HG03039 (cell line): Measurements from ENCODE around the gene SYNE2.

Experiments used
- ATAC-seq: cut with Tn5 transposase; IDR thresholded peaks from one replicate; pipeline ENCODE4 v1.9.1; 2021; ENCODE audit warnings: mild to moderate bottlenecking, moderate library complexity; ENCODE audit not compliant: unreplicated experiment

SYNE2 gene

GRCh38 chr14:63908667-63909264, 56.0 kb downstream of the SYNE2 start:
- ATAC-seq = no peak

GRCh38 chr14:63909984-63910383, 57.2 kb downstream of the SYNE2 start:
- ATAC-seq = no peak

GRCh38 chr14:63910583-63911363, 58.0 kb downstream of the SYNE2 start:
- no peak for ATAC-seq

GRCh38 chr14:63911404-63911803, 58.6 kb downstream of the SYNE2 start:
- no peak for ATAC-seq

GRCh38 chr14:63912286-63912685, 59.5 kb downstream of the SYNE2 start:
- ATAC-seq = no peak

GRCh38 chr14:63918411-63918810, 65.6 kb downstream of the SYNE2 start:
- no peak for ATAC-seq

GRCh38 chr14:63922696-63923421, 70.1 kb downstream of the SYNE2 start:
- ATAC-seq = no peak

- no peak for ATAC-seq
Observed at GRCh38 chr14:63923422-63923752, 70.6 kb downstream of the SYNE2 start.

- ATAC-seq = no peak
Observed at GRCh38 chr14:63924375-63924774, 71.6 kb downstream of the SYNE2 start.

- ATAC-seq = no peak
Observed at GRCh38 chr14:63926641-63927040, 73.8 kb downstream of the SYNE2 start.

GRCh38 chr14:63928744-63929174, 76.0 kb downstream of the SYNE2 start:
- no peak for ATAC-seq

GRCh38 chr14:63933110-63933509, 80.3 kb downstream of the SYNE2 start:
- ATAC-seq = no peak

GRCh38 chr14:63933711-63934110, 80.9 kb downstream of the SYNE2 start:
- ATAC-seq = no peak

GRCh38 chr14:63938198-63939005, 85.6 kb downstream of the SYNE2 start:
- peak; percentile 55 for ATAC-seq

GRCh38 chr14:63939006-63939270, 86.1 kb downstream of the SYNE2 start:
- ATAC-seq = no peak

GRCh38 chr14:63940387-63940786, 87.6 kb downstream of the SYNE2 start:
- ATAC-seq = no peak

GRCh38 chr14:63941023-63941422, 88.2 kb downstream of the SYNE2 start:
- no peak for ATAC-seq

GRCh38 chr14:63949696-63950095, 96.9 kb downstream of the SYNE2 start:
- ATAC-seq = no peak

GRCh38 chr14:63951021-63951420, 98.2 kb downstream of the SYNE2 start:
- no peak for ATAC-seq

- no peak for ATAC-seq
Observed at GRCh38 chr14:63951429-63951828, 98.6 kb downstream of the SYNE2 start.
